Spleen (tissue), 7 donors: ENCODE measurements around the gene VSTM4.

Experiments used
- POLR2AphosphoS5 ChIP-seq, 3 donors: sonication (generic); formaldehyde crosslinking; IDR thresholded peaks; one replicate each; pipeline ENCODE4 v1.5.1; 2017; ENCODE audit warnings: antibody characterized with exemption in 3 of 3
- TF ChIP-seq, protein P1 (sequence below), 11 experiments: fragments of 200-600 bp in 7 of 11; fragments of 450-650 bp in 4 of 11; sonication (generic) in 4 of 11; IDR thresholded peaks in 8 of 11; conservative IDR thresholded peaks in 3 of 11; 1 replicate in 7 of 11; 2 replicates in 4 of 11; pipeline versions ENCODE4 v1.4.0 to v1.8.0; 2016 to 2021; ENCODE audit warnings: antibody characterized with exemption in 11 of 11, inconsistent platforms in 4 of 11, mild to moderate bottlenecking in 1 of 11
- donor health status: DM: no; HTN: no; CAD: no; lungs with moderate emphysema.
- donor health status: DM: no; HTN: no; CAD: no.
- donor health status: DM: no; HTN: no; CAD: no.

DNA sequence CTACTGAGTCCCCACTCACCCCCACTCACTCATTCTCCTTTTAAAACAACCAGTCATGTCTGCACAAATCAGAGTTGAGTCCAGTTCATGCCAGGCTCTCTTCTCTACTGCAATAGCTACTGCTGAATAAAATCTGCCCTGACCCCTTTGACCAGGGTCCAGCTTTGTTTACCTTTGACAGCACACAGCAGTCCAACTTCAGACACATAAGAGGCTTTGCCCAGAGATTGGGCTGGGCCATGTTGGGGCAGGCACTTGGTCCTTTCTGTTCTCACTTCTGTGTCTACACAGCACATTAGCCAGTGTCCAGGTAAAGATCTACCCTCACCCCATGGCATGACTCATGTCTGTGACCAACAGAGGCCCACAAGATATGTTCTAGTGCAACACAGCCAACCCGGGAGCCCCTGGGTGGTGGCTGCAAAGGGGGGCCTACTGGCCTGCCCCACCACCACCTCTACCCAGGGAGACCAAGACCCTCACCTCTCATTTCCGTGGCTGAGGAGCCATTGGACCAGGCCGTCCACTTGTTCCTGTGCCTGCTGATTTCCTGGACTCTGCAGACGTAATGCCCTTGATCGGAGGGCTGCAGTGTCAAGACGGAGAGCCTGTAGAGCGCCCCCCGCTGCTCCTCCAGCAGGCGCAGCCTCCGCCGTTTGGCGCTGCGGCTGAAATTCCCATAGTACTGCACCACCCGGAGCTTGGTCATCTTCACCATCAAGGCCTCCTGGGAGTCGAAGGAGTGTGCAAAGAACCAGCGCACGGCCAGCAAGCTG, 8.0 kb downstream of the VSTM4 start:
- TF ChIP-seq, protein P1, sequence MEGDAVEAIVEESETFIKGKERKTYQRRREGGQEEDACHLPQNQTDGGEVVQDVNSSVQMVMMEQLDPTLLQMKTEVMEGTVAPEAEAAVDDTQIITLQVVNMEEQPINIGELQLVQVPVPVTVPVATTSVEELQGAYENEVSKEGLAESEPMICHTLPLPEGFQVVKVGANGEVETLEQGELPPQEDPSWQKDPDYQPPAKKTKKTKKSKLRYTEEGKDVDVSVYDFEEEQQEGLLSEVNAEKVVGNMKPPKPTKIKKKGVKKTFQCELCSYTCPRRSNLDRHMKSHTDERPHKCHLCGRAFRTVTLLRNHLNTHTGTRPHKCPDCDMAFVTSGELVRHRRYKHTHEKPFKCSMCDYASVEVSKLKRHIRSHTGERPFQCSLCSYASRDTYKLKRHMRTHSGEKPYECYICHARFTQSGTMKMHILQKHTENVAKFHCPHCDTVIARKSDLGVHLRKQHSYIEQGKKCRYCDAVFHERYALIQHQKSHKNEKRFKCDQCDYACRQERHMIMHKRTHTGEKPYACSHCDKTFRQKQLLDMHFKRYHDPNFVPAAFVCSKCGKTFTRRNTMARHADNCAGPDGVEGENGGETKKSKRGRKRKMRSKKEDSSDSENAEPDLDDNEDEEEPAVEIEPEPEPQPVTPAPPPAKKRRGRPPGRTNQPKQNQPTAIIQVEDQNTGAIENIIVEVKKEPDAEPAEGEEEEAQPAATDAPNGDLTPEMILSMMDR (IDR thresholded peaks at IDR 0.05 in 8 of 11, conservative IDR thresholded peaks at IDR 0.05 in 3 of 11), result no peak
- TF ChIP-seq POLR2AphosphoS5 (IDR thresholded peaks at IDR 0.05), result no peak
